HUES48 (cell line): ENCODE measurements around the gene LRRC58.

Experiments
- H3K27ac ChIP-seq: one replicate; pipeline ENCODE4 v1.7.0; 2013; ENCODE audit warnings: low read depth, low read length, inconsistent platforms
- H3K27me3 ChIP-seq: 2 replicates; pipeline ENCODE4 v1.6.1; 2013; ENCODE audit warnings: mild to moderate bottlenecking, low read length; ENCODE audit not compliant: control insufficient read depth, insufficient read depth
- H3K36me3 ChIP-seq: 2 replicates; pipeline ENCODE4 v1.6.1; 2013; ENCODE audit warnings: low read length; ENCODE audit not compliant: control insufficient read depth, insufficient read depth
- H3K4me1 ChIP-seq: 2 replicates; pipeline ENCODE4 v1.6.1; 2013; ENCODE audit warnings: mild to moderate bottlenecking, low read length; ENCODE audit not compliant: control insufficient read depth, insufficient read depth
- H3K4me3 ChIP-seq: 2 replicates; pipeline ENCODE4 v1.5.1; 2013; ENCODE audit warnings: mild to moderate bottlenecking, low read depth, low read length
- H3K9ac ChIP-seq: 2 replicates; pipeline ENCODE4 v1.6.1; 2013; ENCODE audit warnings: mild to moderate bottlenecking, low read depth, low read length, moderate library complexity
- H3K9me3 ChIP-seq: 2 replicates; pipeline ENCODE4 v1.6.1; 2013; ENCODE audit warnings: low read length; ENCODE audit not compliant: control insufficient read depth, insufficient read depth

Gene LRRC58

GRCh38 chr3:120364821-120365220, 15.7 kb upstream of the LRRC58 start:
- no peaks in the 10 kb centered on the region for H3K4me1 ChIP-seq
- H3K27ac ChIP-seq: no peak overlapping the region
- no peak overlapping the region for H3K9ac ChIP-seq
- H3K4me3 ChIP-seq: no peak overlapping the region
- no peaks in the 10 kb centered on the region for H3K9me3 ChIP-seq
- H3K36me3 ChIP-seq: no peaks in the 10 kb centered on the region
- no peaks in the 10 kb centered on the region for H3K27me3 ChIP-seq

- Histone ChIP-seq H3K36me3 (no peaks in the 10 kb centered on the region), H3K4me3 (no peak overlapping the region), H3K27me3 (no peaks in the 10 kb centered on the region), H3K9ac (no peak overlapping the region), H3K9me3 (no peaks in the 10 kb centered on the region), H3K27ac (no peak overlapping the region), H3K4me1 (no peaks in the 10 kb centered on the region)
Measured at GRCh38 chr3:120364101-120364500, 14.9 kb upstream of the LRRC58 start.

GRCh38 chr3:120357807-120358206, 8.7 kb upstream of the LRRC58 start:
- H3K27ac ChIP-seq: no peak overlapping the region
- no peaks in the 10 kb centered on the region for H3K36me3 ChIP-seq
- no peaks in the 10 kb centered on the region for H3K9me3 ChIP-seq
- no peak overlapping the region for H3K4me3 ChIP-seq
- no peaks in the 10 kb centered on the region for H3K4me1 ChIP-seq
- H3K9ac ChIP-seq: no peak overlapping the region
- no peaks in the 10 kb centered on the region for H3K27me3 ChIP-seq

- Histone ChIP-seq H3K4me1 (peaks cover 3% of the 10 kb centered on the region; the same call in 1 of the 2 replicates), H3K27ac (no peak overlapping the region), H3K4me3 (no peak overlapping the region), H3K27me3 (peaks cover 1% of the 10 kb centered on the region; the same call in 1 of the 2 replicates), H3K9ac (no peak overlapping the region), H3K36me3 (no peaks in the 10 kb centered on the region), H3K9me3 (no peaks in the 10 kb centered on the region)
Measured at GRCh38 chr3:120355486-120355885, 6.3 kb upstream of the LRRC58 start.

GRCh38 chr3:120353463-120353862, 4.3 kb upstream of the LRRC58 start:
- Histone ChIP-seq H3K36me3 (no peaks in the 10 kb centered on the region), H3K9me3 (no peaks in the 10 kb centered on the region), H3K9ac (no peak overlapping the region), H3K27me3 (peaks cover 9% of the 10 kb centered on the region), H3K27ac (no peak overlapping the region), H3K4me3 (no peak overlapping the region), H3K4me1 (peaks cover 11% of the 10 kb centered on the region)

- no peaks in the 10 kb centered on the region for H3K36me3 ChIP-seq
- no peak overlapping the region for H3K27ac ChIP-seq
- H3K9ac ChIP-seq: no peak overlapping the region
- no peak overlapping the region for H3K4me3 ChIP-seq
- H3K4me1 ChIP-seq: peaks cover 20% of the 10 kb centered on the region
- no peaks in the 10 kb centered on the region for H3K9me3 ChIP-seq
- H3K27me3 ChIP-seq: peaks cover 18% of the 10 kb centered on the region
Measured at GRCh38 chr3:120352017-120352416, 2.9 kb upstream of the LRRC58 start.

GRCh38 chr3:120350401-120350941, 1.3 kb upstream of the LRRC58 start:
- Histone ChIP-seq H3K27me3 (peaks cover 18% of the 10 kb centered on the region), H3K9ac (no peak overlapping the region), H3K27ac (no peak overlapping the region), H3K4me3 (peak overlapping the region; percentile 71; the same call in 1 of the 2 replicates), H3K4me1 (peaks cover 20% of the 10 kb centered on the region), H3K36me3 (no peaks in the 10 kb centered on the region), H3K9me3 (no peaks in the 10 kb centered on the region)

GRCh38 chr3:120349855-120350125, 636 bp upstream of the LRRC58 start:
- peak overlapping the region; percentile 71 for H3K4me3 ChIP-seq
- no peak overlapping the region for H3K27ac ChIP-seq
- H3K9ac ChIP-seq: peak overlapping the region; percentile 63; the same call in 1 of the 2 replicates
- peaks cover 18% of the 10 kb centered on the region for H3K27me3 ChIP-seq
- no peaks in the 10 kb centered on the region for H3K36me3 ChIP-seq
- H3K4me1 ChIP-seq: peaks cover 20% of the 10 kb centered on the region
- H3K9me3 ChIP-seq: no peaks in the 10 kb centered on the region

- H3K4me1 ChIP-seq: peaks cover 20% of the 10 kb centered on the region
- peak overlapping the region; percentile 63 for H3K9ac ChIP-seq
- no peaks in the 10 kb centered on the region for H3K9me3 ChIP-seq
- H3K27ac ChIP-seq: peak overlapping the region; percentile 75
- H3K4me3 ChIP-seq: peak overlapping the region; percentile 71
- H3K36me3 ChIP-seq: no peaks in the 10 kb centered on the region
- peaks cover 18% of the 10 kb centered on the region for H3K27me3 ChIP-seq
Measured at GRCh38 chr3:120348065-120348990, 826 bp downstream of the LRRC58 start.

- Histone ChIP-seq H3K27ac (no peak overlapping the region), H3K9ac (no peak overlapping the region), H3K4me3 (no peak overlapping the region), H3K27me3 (peaks cover 9% of the 10 kb centered on the region), H3K9me3 (no peaks in the 10 kb centered on the region), H3K36me3 (no peaks in the 10 kb centered on the region), H3K4me1 (0 out of 2 replicates have a peak, but pooled peaks cover 9% of the 10 kb centered on the region)
Measured at GRCh38 chr3:120344349-120344748, 4.8 kb downstream of the LRRC58 start.

GRCh38 chr3:120341658-120342346, 7.4 kb downstream of the LRRC58 start:
- no peaks in the 10 kb centered on the region for H3K4me1 ChIP-seq
- H3K36me3 ChIP-seq: no peaks in the 10 kb centered on the region
- no peaks in the 10 kb centered on the region for H3K27me3 ChIP-seq
- H3K4me3 ChIP-seq: no peak overlapping the region
- no peak overlapping the region for H3K9ac ChIP-seq
- peak overlapping the region; percentile 32 for H3K27ac ChIP-seq
- no peaks in the 10 kb centered on the region for H3K9me3 ChIP-seq
